A673 (cell line): Measurements from ENCODE around the gene MRPL28. TPM values are rescaled to one million over a fixed set of nuclear protein-coding genes. Genes with fewer than 3 reads are reported as not detected.

Source experiments
- BruUV-seq: library from RNA; stranded (reverse); fragments of 400-500 nt; replicated peaks from 2 replicates; lab custom pipeline; 2021; lab: Mats Ljungman, UMichigan
- CTCF ChIA-PET: fragments of 300-600 bp; sonication (Branson Sonifier 250); formaldehyde crosslinking; loops from one replicate; lab custom pipeline; 2022; ENCODE audit warnings: antibody characterized with exemption; lab: Charles Lee
- POLR2A ChIA-PET: fragments of 300-600 bp; sonication (Branson Sonifier 250); formaldehyde crosslinking; loops from one replicate; lab custom pipeline; 2022; ENCODE audit warnings: antibody characterized with exemption; ENCODE audit not compliant: low non-redundant PET; lab: Charles Lee
- DNase-seq: peaks from one replicate; pipeline ENCODE4 v3.0.0-alpha.2; 2015; ENCODE audit warnings: low spot score
- H3K27ac ChIP-seq: fragments of 200-600 bp; sonication (generic); 2 replicates; pipeline ENCODE4 v1.5.1; 2016; ENCODE audit warnings: mixed run types, low read depth, mild to moderate bottlenecking, mixed read lengths, antibody characterized with exemption, low read length; ENCODE audit not compliant: poor library complexity, severe bottlenecking
- H3K27me3 ChIP-seq: fragments of 200-600 bp; sonication (generic); replicated peaks from 2 replicates; pipeline ENCODE4 v1.6.1; 2017; ENCODE audit warnings: mixed run types, low read depth, mild to moderate bottlenecking, mixed read lengths, antibody characterized with exemption, low read length; ENCODE audit not compliant: insufficient read depth, poor library complexity
- H3K36me3 ChIP-seq: fragments of 200-600 bp; sonication (generic); 2 replicates; pipeline ENCODE4 v1.6.1; 2016; ENCODE audit warnings: mixed run types, mild to moderate bottlenecking, mixed read lengths, antibody characterized with exemption, low read length; ENCODE audit not compliant: insufficient read depth, poor library complexity, severe bottlenecking
- H3K4me1 ChIP-seq: fragments of 200-600 bp; sonication (generic); 2 replicates; pipeline ENCODE4 v1.6.1; 2017; ENCODE audit warnings: mixed run types, mild to moderate bottlenecking, mixed read lengths, antibody characterized with exemption, low read length; ENCODE audit not compliant: insufficient read depth, poor library complexity, severe bottlenecking
- H3K4me3 ChIP-seq: fragments of 200-600 bp; sonication (generic); 2 replicates; pipeline ENCODE4 v1.5.1; 2016; ENCODE audit warnings: low read depth, mixed run types, mild to moderate bottlenecking, mixed read lengths, low read length; ENCODE audit not compliant: poor library complexity, severe bottlenecking
- H3K9me3 ChIP-seq: fragments of 200-600 bp; sonication (generic); 2 replicates; pipeline ENCODE4 v1.6.1; 2016; ENCODE audit warnings: mixed run types, low read depth, mild to moderate bottlenecking, mixed read lengths, antibody characterized with exemption, low read length; ENCODE audit not compliant: poor library complexity, severe bottlenecking
- EZH2 ChIP-seq: fragments of 200-600 bp; sonication (generic); IDR thresholded peaks from 2 replicates; pipeline ENCODE4 v1.6.1; 2017; ENCODE audit warnings: borderline replicate concordance, low read depth, mild to moderate bottlenecking, mixed read lengths, antibody characterized with exemption, low read length; ENCODE audit not compliant: poor library complexity, severe bottlenecking
- intact Hi-C: fragments of 100-400 bp; cut with micrococcal nuclease; formaldehyde crosslinking; loops from one replicate; pipeline ENCODE4 v1.10.0; 2022; ENCODE audit not compliant: unreplicated experiment
- total RNA-seq: library from RNA; stranded (reverse); gene quantifications from 2 replicates; pipeline ENCODE4 v1.2.3, GENCODE V29; 2021
- TF ChIP-seq, protein P1 (sequence below): fragments of 300-800, 200-600 bp; sonication (generic); conservative IDR thresholded peaks from 2 replicates; pipeline ENCODE4 v1.5.1; 2017; ENCODE audit warnings: low read depth, mild to moderate bottlenecking, antibody characterized with exemption, low read length, moderate library complexity, mixed read lengths

The MRPL28 gene
- total RNA-seq, 1 experiment from 2014 or later: 150 TPM

DNA sequence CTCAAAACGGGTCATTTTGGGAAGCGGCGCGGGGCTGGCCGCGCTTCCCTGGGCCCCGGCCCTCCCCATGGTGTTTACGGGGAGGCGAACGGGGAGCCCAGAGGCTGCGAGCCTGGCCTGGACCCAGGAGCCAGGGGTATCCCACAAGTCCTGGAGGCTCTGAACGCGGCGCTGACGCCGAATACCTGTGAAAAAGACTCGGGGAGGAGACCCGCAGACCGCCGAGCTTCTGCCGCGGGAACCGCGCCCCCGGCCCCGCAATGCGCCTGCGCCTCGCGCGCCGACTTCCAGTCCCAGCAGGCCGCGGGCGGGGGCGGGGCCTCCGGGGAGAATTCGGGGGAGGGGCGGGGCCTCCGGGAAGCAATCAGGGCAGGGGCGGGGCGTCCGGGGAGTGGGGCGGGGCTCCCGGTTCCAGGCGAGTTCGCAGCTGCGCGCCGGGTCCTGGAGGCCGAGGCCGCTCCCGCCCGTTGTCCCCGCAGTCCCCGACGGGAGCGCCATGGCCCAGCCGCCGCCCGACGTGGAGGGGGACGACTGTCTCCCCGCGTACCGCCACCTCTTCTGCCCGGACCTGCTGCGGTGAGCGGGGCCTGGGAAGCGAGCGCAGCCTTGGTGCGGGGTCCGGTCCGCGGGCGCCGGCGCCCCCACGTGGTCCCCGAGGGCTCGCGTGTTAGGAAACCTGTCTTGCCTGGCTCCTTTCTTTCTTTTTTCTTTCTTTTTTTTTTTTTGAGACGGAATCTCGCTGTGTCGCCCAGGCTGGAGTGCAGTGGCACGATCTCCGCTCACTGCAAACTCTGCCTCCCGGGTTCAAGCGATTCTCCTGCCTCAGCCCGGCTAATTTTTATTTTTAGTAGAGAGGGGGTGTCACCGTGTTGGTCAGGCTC is 31.4 kb upstream of the MRPL28 start, which contains the start of gene DECR2:
TSS of gene DECR2 (plus strand) at position 418 of the 881 bp plus-strand sequence. CDS start at position 497, 79 bp downstream.
- POLR2A ChIA-PET: interaction anchor here (0.6 to 1.5 kb wide), 2 partner anchors 125 to 314 kb away, joined by 4 to 11 read pairs; partner anchors contain the start of gene CAPN15

DNA sequence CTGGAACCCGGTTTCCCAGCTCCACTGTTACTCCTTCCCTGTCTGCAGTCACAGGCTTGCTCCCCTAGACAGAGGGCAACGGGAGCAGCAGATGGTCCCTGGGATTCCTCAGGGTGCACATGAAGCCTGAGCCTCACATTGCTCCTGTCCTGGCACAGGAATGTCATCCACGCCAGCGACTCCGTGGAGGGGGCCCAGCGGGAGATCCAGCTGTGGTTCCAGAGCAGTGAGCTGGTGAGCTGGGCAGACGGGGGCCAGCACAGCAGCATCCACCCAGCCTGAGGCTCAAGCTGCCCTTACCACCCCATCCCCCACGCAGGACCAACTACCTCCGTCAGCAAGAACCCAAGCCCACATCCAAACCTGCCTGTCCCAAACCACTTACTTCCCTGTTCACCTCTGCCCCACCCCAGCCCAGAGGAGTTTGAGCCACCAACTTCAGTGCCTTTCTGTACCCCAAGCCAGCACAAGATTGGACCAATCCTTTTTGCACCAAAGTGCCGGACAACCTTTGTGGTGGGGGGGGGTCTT is 29.8 kb upstream of the MRPL28 start:
- no peak for DNase-seq
- Histone ChIP-seq H3K4me1 (peaks cover 17% of the 10 kb centered on the region), H3K27ac (peak overlapping the region; percentile 91), H3K27me3 (no peaks in the 10 kb centered on the region), H3K4me3 (peak overlapping the region; percentile 62), H3K36me3 (peaks cover 21% of the 10 kb centered on the region), H3K9me3 (no peaks in the 10 kb centered on the region)
- TF ChIP-seq EZH2: no peak
- TF ChIP-seq, protein P1, sequence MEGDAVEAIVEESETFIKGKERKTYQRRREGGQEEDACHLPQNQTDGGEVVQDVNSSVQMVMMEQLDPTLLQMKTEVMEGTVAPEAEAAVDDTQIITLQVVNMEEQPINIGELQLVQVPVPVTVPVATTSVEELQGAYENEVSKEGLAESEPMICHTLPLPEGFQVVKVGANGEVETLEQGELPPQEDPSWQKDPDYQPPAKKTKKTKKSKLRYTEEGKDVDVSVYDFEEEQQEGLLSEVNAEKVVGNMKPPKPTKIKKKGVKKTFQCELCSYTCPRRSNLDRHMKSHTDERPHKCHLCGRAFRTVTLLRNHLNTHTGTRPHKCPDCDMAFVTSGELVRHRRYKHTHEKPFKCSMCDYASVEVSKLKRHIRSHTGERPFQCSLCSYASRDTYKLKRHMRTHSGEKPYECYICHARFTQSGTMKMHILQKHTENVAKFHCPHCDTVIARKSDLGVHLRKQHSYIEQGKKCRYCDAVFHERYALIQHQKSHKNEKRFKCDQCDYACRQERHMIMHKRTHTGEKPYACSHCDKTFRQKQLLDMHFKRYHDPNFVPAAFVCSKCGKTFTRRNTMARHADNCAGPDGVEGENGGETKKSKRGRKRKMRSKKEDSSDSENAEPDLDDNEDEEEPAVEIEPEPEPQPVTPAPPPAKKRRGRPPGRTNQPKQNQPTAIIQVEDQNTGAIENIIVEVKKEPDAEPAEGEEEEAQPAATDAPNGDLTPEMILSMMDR: no peak
- ChIA-PET POLR2A (no interaction called here), CTCF (no interaction called here)
- TSS peak; percentile 47 for BruUV-seq
- intact Hi-C loops: loop anchor here (5.0 kb wide), 2 partner anchors 87 to 127 kb away; partner anchors contain the start of gene CAPN15

More for the DNA sequence above, 31.4 kb upstream of the MRPL28 start, which contains the start of gene DECR2:
- no TSS peak for BruUV-seq
- peak within 1 kb of the TSS; percentile 91 for H3K27ac ChIP-seq
- peaks cover 17% of the 10 kb centered on the region for H3K4me1 ChIP-seq
- TF ChIP-seq, protein P1: peak; percentile 63
- TF ChIP-seq EZH2: no peak
- CTCF ChIA-PET: interaction anchor here (0.7 to 1.0 kb wide), 2 partner anchors 19 to 357 kb away, joined by 3 read pairs; no protein-coding TSS in a partner anchor
- peaks cover 21% of the 10 kb centered on the region for H3K36me3 ChIP-seq
- H3K9me3 ChIP-seq: no peaks in the 10 kb centered on the region
- DNase-seq: peak; percentile 94
- H3K27me3 ChIP-seq: no peaks in the 10 kb centered on the region
- intact Hi-C loops: loop anchor here (5.0 kb wide), 2 partner anchors 86 to 126 kb away; partner anchors contain the start of gene CAPN15
- H3K4me3 ChIP-seq: peak within 1 kb of the TSS; percentile 62

DNA sequence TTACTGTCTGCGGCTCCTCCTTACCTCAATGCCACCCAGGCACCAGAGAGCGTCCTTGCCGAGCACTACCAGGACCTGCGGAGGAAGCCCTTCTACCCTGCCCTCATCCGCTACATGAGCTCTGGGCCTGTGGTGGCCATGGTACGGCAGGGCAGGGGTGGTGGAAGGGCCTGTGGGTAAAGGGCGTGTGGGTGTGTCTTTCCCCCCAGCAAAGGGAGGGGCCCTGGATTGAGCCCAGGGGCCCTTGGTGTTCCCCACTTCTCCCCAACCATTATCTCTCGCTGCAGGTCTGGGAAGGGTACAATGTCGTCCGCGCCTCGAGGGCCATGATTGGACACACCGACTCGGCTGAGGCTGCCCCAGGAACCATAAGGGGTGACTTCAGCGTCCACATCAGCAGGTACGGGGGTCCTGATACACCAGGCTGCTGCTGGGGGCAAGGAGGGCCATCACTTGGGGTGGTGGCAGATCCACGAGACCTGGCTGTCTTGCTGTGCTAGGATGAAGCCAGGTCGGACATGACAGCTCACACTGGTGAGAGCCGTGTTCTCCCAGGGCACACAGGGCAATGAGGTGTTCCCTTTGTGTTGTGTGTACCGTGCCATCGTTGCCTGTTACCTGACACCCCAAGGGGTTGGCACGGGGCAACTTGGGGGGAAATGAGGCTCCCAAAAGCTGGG is 29.1 kb upstream of the MRPL28 start:
- ChIA-PET CTCF (no interaction called here), POLR2A (no interaction called here)
- Histone ChIP-seq H3K4me1 (peaks cover 17% of the 10 kb centered on the region), H3K36me3 (peaks cover 21% of the 10 kb centered on the region), H3K27me3 (no peaks in the 10 kb centered on the region), H3K9me3 (no peaks in the 10 kb centered on the region), H3K4me3 (no peak overlapping the region), H3K27ac (peak overlapping the region; percentile 23)
- DNase-seq: no peak
- no peak for TF ChIP-seq EZH2
- TF ChIP-seq, protein P1: no peak
- intact Hi-C loops: loop anchor here (5.0 kb wide), 2 partner anchors 88 to 128 kb away; partner anchors contain the start of gene CAPN15
- BruUV-seq: no TSS peak
